ENCODE results near the gene ALOX5AP.

- no peak for TF ChIP-seq ZBTB7A (IDR thresholded peaks at IDR 0.05; ENCODE audit: borderline replicate concordance, control insufficient read depth, low read depth, low read length)
- no peak for TF ChIP-seq YY1 (IDR thresholded peaks at IDR 0.05; ENCODE audit: borderline replicate concordance in 1 of 3, control insufficient read depth in 1 of 3, extremely low read depth in 1 of 3, insufficient read depth in 3 of 3, insufficient read length in 1 of 3, insufficient replicate concordance in 2 of 3, low read depth in 1 of 3, low read length in 2 of 3)
- TF ChIP-seq NBN (IDR thresholded peaks at IDR 0.05; ENCODE audit: low read depth), result no peak
- TF ChIP-seq, protein P1, sequence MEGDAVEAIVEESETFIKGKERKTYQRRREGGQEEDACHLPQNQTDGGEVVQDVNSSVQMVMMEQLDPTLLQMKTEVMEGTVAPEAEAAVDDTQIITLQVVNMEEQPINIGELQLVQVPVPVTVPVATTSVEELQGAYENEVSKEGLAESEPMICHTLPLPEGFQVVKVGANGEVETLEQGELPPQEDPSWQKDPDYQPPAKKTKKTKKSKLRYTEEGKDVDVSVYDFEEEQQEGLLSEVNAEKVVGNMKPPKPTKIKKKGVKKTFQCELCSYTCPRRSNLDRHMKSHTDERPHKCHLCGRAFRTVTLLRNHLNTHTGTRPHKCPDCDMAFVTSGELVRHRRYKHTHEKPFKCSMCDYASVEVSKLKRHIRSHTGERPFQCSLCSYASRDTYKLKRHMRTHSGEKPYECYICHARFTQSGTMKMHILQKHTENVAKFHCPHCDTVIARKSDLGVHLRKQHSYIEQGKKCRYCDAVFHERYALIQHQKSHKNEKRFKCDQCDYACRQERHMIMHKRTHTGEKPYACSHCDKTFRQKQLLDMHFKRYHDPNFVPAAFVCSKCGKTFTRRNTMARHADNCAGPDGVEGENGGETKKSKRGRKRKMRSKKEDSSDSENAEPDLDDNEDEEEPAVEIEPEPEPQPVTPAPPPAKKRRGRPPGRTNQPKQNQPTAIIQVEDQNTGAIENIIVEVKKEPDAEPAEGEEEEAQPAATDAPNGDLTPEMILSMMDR (IDR thresholded peaks at IDR 0.05 in 2 of 3, conservative IDR thresholded peaks at IDR 0.05 in 1 of 3; ENCODE audit: insufficient read depth in 2 of 3, low read depth in 1 of 3, low read length in 3 of 3), result no peak
- TF ChIP-seq MYBL2 (IDR thresholded peaks at IDR 0.05; ENCODE audit: low read depth), result no peak
- no peak for TF ChIP-seq MYBL2 (CRISPR knock-in tag; IDR thresholded peaks at IDR 0.05; ENCODE audit: borderline replicate concordance)
- no peak for TF ChIP-seq ZFP1 (CRISPR knock-in tag; IDR thresholded peaks at IDR 0.05)
- no peak for TF ChIP-seq HNRNPL (IDR thresholded peaks at IDR 0.05; ENCODE audit: low read depth, low read length)
- TF ChIP-seq E2F4 (CRISPR knock-in tag; IDR thresholded peaks at IDR 0.05; ENCODE audit: low read depth), result no peak
- TF ChIP-seq HDGF (IDR thresholded peaks at IDR 0.05), result no peak
- TF ChIP-seq ZNF3 (CRISPR knock-in tag; IDR thresholded peaks at IDR 0.05), result no peak
- TF ChIP-seq NCOA6 (IDR thresholded peaks at IDR 0.05), result no peak
- TF ChIP-seq TCF7 (IDR thresholded peaks at IDR 0.05; ENCODE audit: borderline replicate concordance), result no peak
- no peak for TF ChIP-seq ZNF24 (IDR thresholded peaks at IDR 0.05)
Measured at GRCh38 chr13:30722361-30722760, 13.0 kb upstream of the ALOX5AP start.

Data from K562 (cell line).